Measurements from ENCODE around the gene GNB2.
"Not testable (repeated sequence)": the region's sequence is repeated elsewhere in the genome, so short reads cannot be mapped to it uniquely, and the experiment has no call there.

GNB2 gene

GRCh38 chr7:100665168-100665726, 8.3 kb upstream of the GNB2 start:
- FAIRE-seq = no peak

- no peak for FAIRE-seq
Observed at GRCh38 chr7:100667331-100668068, 6.0 kb upstream of the GNB2 start.

- no peak for FAIRE-seq
Observed at GRCh38 chr7:100668069-100668449, 5.5 kb upstream of the GNB2 start.

GRCh38 chr7:100669106-100669505, 4.4 kb upstream of the GNB2 start:
- FAIRE-seq = not testable (repeated sequence)

GRCh38 chr7:100670074-100670473, 3.5 kb upstream of the GNB2 start:
- FAIRE-seq = no peak

GRCh38 chr7:100671353-100672327, 1.9 kb upstream of the GNB2 start:
- FAIRE-seq = no peak

GRCh38 chr7:100673942-100674410, 436 bp downstream of the GNB2 start:
- FAIRE-seq = no peak

GRCh38 chr7:100674411-100675104, 1.0 kb downstream of the GNB2 start:
- no peak for FAIRE-seq

- no peak for FAIRE-seq
Observed at GRCh38 chr7:100675105-100675451, 1.5 kb downstream of the GNB2 start.

- FAIRE-seq = no peak
Observed at GRCh38 chr7:100675581-100676350, 2.2 kb downstream of the GNB2 start.

- no peak for FAIRE-seq
Observed at GRCh38 chr7:100676501-100677306, 3.2 kb downstream of the GNB2 start.

- no peak for FAIRE-seq
Observed at GRCh38 chr7:100677308-100678267, 4.0 kb downstream of the GNB2 start.

GRCh38 chr7:100678291-100678984, 4.9 kb downstream of the GNB2 start:
- FAIRE-seq = no peak

GRCh38 chr7:100679129-100679926, 5.8 kb downstream of the GNB2 start:
- no peak for FAIRE-seq

GRCh38 chr7:100679927-100680575, 6.5 kb downstream of the GNB2 start:
- no peak for FAIRE-seq

- no peak for FAIRE-seq
Observed at GRCh38 chr7:100680576-100681271, 7.2 kb downstream of the GNB2 start.

- no peak for FAIRE-seq
Observed at GRCh38 chr7:100681491-100682227, 8.1 kb downstream of the GNB2 start.

All from islet of Langerhans (tissue), 1 donor.